Panc1 (cell line): ENCODE measurements around the gene DOCK8.

Experiments
- CTCF ChIP-seq: fragments of 450-650 bp; IDR thresholded peaks from 2 replicates; pipeline ENCODE4 v1.5.1; 2017; ENCODE audit warnings: mild to moderate bottlenecking
- POLR2AphosphoS5 ChIP-seq: IDR thresholded peaks from 2 replicates; pipeline ENCODE4 v1.6.1; 2012; ENCODE audit warnings: mild to moderate bottlenecking, low read depth, low read length, moderate library complexity
- REST ChIP-seq, 2 experiments: IDR thresholded peaks; 2 replicates each; pipeline ENCODE4 v1.6.1; 2011 to 2012; ENCODE audit warnings: low read depth in 2 of 2, control low read depth in 1 of 2, low read length in 1 of 2, mild to moderate bottlenecking in 1 of 2, moderate library complexity in 1 of 2; ENCODE audit not compliant: insufficient read depth in 1 of 2
- SIN3A ChIP-seq: IDR thresholded peaks from 2 replicates; pipeline ENCODE4 v1.6.1; 2012; ENCODE audit warnings: low read depth, mild to moderate bottlenecking, low read length, moderate library complexity, borderline replicate concordance; ENCODE audit not compliant: insufficient read depth
- TCF7L2 ChIP-seq: IDR thresholded peaks from 2 replicates; pipeline ENCODE4 v1.6.1; 2011; ENCODE audit warnings: mild to moderate bottlenecking, low read depth, low read length, inconsistent platforms

- no peak for TF ChIP-seq CTCF
- no peak for TF ChIP-seq TCF7L2
- TF ChIP-seq SIN3A, result no peak
- no peak for TF ChIP-seq POLR2AphosphoS5
- no peak for TF ChIP-seq REST (IDR thresholded peaks at IDR 0.05; ENCODE audit: insufficient read depth in 1 of 2, low read depth in 2 of 2, low read length in 1 of 2)
These were observed 22.6 kb downstream of the DOCK8 start for GRCh38 chr9:237141-237857.
